HG03196 (cell line): Measurements from ENCODE around the gene ASB1.

Experiments
- ATAC-seq: cut with Tn5 transposase; IDR thresholded peaks from one replicate; pipeline ENCODE4 v1.9.1; 2021; ENCODE audit not compliant: unreplicated experiment

Gene ASB1

DNA sequence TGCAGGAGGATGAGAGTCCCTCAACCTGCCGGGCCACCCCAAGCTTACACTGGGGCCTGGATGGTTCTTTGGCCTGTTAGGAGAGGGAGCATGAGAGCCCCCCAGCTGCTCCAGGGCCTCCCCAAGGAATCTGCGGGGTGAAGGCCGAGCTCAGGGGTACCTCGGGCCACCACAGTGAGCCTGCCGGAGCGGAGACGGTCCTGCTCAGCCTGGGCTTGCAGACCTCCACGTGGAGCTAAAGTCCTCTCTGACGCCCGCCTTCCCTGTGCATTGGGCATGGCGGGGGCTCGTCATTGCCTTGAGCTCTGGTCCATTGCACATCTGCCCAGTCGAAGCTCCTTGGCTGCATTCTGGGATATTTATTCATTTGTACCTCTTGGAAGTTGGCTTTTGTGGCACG, 62.7 kb downstream of the ASB1 start:
- ATAC-seq, result no peak

- ATAC-seq, result no peak
Measured at GRCh38 chr2:238489896-238490295, 63.2 kb downstream of the ASB1 start.

DNA sequence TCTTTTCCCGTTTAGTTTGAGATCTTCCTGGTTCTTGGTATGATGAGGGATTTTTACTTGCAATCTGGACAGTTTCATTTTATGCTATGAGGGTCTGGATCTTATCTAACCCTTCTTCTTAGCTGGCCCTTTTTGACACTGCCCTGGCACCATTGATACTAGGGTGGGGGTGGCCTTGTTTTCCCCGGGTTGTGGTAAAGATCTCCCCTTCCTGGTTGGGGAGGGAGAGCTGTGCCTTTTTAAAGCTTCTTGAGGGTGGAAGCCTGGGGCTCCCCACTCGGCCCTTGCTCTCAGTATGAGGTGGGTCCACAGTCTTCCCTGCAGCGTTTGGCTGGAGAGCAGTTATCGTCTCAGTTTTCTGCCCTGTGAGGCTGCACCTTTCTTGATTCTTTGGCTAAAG, 66.1 kb downstream of the ASB1 start:
- ATAC-seq, result no peak

DNA sequence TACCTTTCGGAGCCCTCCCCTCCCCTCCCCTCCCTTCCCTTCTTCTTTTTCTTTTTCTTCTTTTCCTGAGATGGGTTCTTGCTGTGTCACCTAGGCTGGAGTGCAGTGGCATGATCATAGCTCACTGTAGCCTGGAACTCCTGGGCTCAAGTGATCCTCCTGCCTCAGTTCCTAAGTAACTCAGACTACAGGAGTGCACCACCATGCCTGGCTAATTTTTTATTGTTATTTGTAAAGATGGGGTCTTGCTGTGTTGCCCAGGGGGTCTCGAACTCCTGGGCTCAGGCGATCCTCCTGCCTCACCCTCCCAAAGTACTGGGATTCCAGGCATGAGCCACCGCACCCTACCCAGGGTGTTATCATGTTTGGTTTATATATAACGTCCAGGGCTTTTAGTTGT, 66.7 kb downstream of the ASB1 start:
- no peak for ATAC-seq

GRCh38 chr2:238493880-238494572, 67.3 kb downstream of the ASB1 start:
- ATAC-seq, result no peak

DNA sequence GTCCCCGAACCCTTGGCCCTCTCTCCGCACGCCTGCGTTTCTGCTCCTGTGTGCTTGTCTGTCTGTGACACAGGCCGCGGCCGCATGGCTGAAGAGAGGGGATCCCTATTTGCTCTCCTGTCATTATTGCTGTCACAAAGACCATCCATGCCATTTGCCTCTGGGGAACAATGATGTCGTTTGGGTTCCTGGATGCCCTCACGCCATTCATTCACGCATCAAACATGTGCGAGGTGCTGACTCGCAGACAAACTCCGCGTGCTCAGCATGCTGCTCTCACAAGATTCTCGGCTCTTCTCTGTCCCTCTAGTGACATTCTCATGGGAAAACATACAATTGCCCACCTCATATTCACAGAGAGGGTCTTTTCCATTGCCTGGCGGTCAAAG, 67.8 kb downstream of the ASB1 start:
- ATAC-seq, result no peak

DNA sequence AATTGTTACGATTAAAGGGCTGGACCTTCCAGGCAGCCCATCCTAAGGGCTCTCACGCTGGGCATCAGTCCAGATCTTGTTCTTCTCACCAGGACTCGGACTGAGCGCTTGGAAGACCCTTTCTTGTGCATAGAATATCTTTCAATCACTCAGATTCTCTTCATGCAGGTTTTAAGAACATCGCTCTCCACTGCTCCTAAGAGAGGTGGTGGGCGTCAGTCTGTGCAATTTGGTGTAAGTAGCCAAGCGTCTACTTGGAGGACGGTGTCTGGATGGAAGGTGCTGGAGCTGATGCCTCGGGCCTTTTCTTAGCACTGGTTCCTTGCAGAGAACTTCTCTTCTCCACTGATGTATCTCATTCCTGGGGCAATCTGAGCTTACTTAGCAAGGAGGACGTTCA, 68.7 kb downstream of the ASB1 start:
- no peak for ATAC-seq

- no peak for ATAC-seq
Measured at GRCh38 chr2:238496756-238497609, 70.3 kb downstream of the ASB1 start.

DNA sequence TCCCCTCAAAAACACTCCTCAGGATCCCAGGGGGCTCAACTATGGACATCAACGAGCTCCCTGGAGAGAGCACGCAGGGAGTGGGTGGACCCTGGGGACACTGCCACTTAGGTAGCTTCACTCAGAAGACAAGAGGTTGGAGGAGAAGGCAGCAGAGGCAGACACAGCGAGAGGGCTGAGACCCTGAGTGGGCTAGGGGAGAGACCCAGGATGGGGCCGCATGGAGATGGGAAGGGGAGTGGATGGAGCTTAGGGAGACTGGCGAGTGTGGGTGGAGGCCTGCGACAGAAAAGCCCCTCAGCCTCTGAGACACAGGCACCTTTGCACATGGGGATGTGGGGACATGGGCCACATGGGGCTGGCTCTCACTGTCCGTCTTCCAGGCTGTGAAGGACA, 70.9 kb downstream of the ASB1 start:
- no peak for ATAC-seq

- no peak for ATAC-seq
Measured at GRCh38 chr2:238498188-238498587, 71.5 kb downstream of the ASB1 start.

DNA sequence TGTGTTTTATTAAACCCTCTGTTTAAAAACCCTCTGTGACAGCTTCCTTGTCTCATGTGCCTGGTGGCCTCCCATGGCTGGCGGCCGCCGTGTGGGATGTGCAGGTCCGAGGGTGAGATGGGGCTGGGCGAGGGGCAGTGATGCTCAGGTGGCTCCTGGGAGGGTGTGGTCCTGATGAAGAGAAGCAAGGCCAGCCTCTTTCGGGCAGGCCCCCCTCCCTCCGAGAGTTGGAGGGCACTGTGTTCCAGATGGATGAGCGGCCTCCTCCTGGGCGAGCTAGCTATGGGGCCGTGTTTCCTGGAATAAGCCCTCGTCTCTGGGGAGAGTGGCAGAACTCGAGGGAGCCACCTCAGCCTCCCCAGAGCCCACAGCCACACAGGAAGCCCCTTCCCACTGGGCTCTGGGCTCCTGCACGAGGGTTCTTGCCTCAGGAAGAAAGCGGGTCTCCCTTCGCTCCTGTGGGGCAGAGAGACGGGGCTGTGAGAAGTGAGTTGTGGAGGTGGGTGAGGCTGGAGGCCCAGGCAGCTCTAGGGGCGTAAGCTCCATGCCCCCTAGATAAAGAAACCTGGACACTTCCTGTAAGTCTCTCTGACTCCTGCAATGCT, 72.1 kb downstream of the ASB1 start:
- no peak for ATAC-seq

DNA sequence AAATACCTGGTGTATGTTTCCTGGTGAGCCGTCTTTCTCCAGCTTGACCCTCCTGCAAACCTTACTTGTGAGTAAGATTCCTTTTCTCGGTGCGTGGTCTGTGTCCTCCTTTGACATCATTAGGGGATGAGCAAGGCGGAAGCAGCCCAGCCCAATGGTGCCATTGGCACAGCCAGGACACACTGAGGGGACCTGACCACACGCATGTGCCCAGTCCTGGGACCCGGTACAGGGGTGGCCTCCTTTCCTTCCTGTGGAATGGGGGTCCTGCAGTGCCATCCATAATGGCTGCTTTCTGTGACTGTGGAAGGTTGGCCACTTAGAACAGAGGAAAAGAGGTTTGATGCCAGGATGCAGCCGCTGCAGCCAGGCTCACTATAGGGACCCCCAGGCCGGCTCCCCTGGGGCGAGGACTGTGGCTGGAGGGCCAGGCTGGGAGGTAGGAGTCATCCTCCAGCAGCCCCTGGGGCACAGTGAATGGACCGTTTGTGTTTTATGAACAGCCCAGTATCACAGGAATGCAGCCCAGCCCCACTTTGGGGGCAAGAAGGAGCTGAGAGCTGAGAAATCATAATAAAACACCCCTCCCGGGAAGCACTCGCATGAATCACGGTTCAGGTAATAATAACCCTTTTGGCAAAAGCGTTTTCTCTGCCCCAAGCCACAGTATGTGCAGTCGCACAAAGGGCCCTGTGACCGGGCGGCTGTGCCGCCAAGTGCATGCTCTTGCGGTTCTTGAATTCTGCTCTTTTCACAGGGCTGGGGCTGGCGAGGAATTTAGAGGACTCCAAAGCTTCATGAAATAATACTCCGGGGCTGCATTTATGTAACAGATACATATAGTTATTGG, 73.2 kb downstream of the ASB1 start:
- no peak for ATAC-seq

GRCh38 chr2:238501311-238501710, 74.6 kb downstream of the ASB1 start:
- no peak for ATAC-seq
